Kidney (tissue), 14 donors: ENCODE data around the gene FABP3. TPM values are rescaled to one million over a fixed set of nuclear protein-coding genes. Genes with fewer than 3 reads are reported as not detected.

Source experiments
- DNase-seq, 5 donors: peaks; one replicate each; pipeline ENCODE4 v3.0.0-alpha.2; 2013 to 2020
- FAIRE-seq: peaks from 2 replicates; lab custom pipeline; 2012; peaks lifted over from hg19 to GRCh38; lab: Jason Lieb, UNC
- H3K27ac ChIP-seq, 2 donors: one replicate each; pipeline ENCODE4 v1.7.0; 2013; ENCODE audit warnings: low read depth in 2 of 2, low read length in 2 of 2, inconsistent platforms in 1 of 2
- H3K27me3 ChIP-seq: one replicate; pipeline ENCODE4 v1.7.1; 2013; ENCODE audit warnings: low read length, inconsistent platforms; ENCODE audit not compliant: control insufficient read depth, insufficient read depth
- H3K36me3 ChIP-seq, 3 donors: one replicate each; pipeline versions ENCODE4 v1.7.0 to v1.7.1; 2013; ENCODE audit warnings: low read length in 3 of 3, control low read depth in 1 of 3, inconsistent platforms in 1 of 3; ENCODE audit not compliant: insufficient read depth in 3 of 3, control insufficient read depth in 2 of 3
- H3K4me1 ChIP-seq, 3 donors: one replicate each; pipeline versions ENCODE4 v1.7.0 to v1.7.1; 2013; ENCODE audit warnings: low read length in 3 of 3, inconsistent platforms in 1 of 3, low read depth in 1 of 3; ENCODE audit not compliant: control insufficient read depth in 2 of 3, insufficient read depth in 2 of 3
- H3K4me3 ChIP-seq, 3 donors: one replicate each; pipeline versions ENCODE4 v1.7.0 to v1.8.1; 2013; ENCODE audit warnings: low read length in 3 of 3, control low read depth in 1 of 3, inconsistent platforms in 1 of 3
- H3K9ac ChIP-seq, 3 donors: one replicate each; pipeline versions ENCODE4 v1.7.0 to v1.7.1; 2013; ENCODE audit warnings: low read length in 3 of 3, control low read depth in 1 of 3, inconsistent platforms in 1 of 3
- H3K9me3 ChIP-seq, 3 donors: one replicate each; pipeline versions ENCODE4 v1.7.0 to v1.7.1; 2013; ENCODE audit warnings: low read length in 3 of 3, control low read depth in 1 of 3, inconsistent platforms in 1 of 3; ENCODE audit not compliant: control insufficient read depth in 2 of 3, insufficient read depth in 1 of 3
- CTCF ChIP-seq: IDR thresholded peaks from 3 replicates; pipeline ENCODE4 v1.5.1; 2012; ENCODE audit warnings: mild to moderate bottlenecking, moderate library complexity, borderline replicate concordance; ENCODE audit not compliant: insufficient read depth; ENCODE audit errors: extremely low read depth
- intact Hi-C: fragments of 100-400 bp; cut with DNase I; formaldehyde crosslinking; loops from one replicate; pipeline ENCODE4 v1.11.1; 2022
- polyA plus RNA-seq: library from polyadenylated mRNA; stranded (reverse); fragments of 350-450 nt; fragmentation: Illumina TruSeq; extraction: RNeasy Lipid Tissue Mini Kit (QIAGEN cat#74804); gene quantifications from one replicate; pipeline ENCODE4 v1.2.3, GENCODE V29; 2014; ENCODE audit warnings: low read depth, low replicate concordance; ENCODE audit not compliant: insufficient read depth
- total RNA-seq: library from RNA; stranded (reverse); fragmentation: NEBNext Ultra II Directional; extraction: Animal tissue kit (Norgen Biotek cat#: 25700); gene quantifications from one replicate; pipeline ENCODE4 v1.2.1, GENCODE V29; 2021
- donor health status: control.
- donor health status: control.
- donor health status: control.
- donor health status: control.
- donor health status: control.
- donor health status: DM: yes; HTN: yes; CAD: no.
- donor health status: Normal renal cell carcinoma (clear cell type).

FABP3 gene
- total and polyA plus RNA-seq, 2 donors from 2014 or later: 25.0 to 542 TPM

GRCh38 chr1:31370565-31370964 lies 2.3 kb downstream of the FABP3 start:
- DNase-seq (no peak), FAIRE-seq (no peak)
- Histone ChIP-seq H3K4me1 (peaks cover 2 to 58% (median 54%) of the 10 kb centered on the region in 3 donors), H3K4me3 (peak overlapping the region in 2 of 3 donors; percentile 24 to 58), H3K9me3 (no peaks in the 10 kb centered on the region), H3K27me3 (no peaks in the 10 kb centered on the region), H3K36me3 (peaks cover 0 to 20% (median 8%) of the 10 kb centered on the region in 3 donors), H3K27ac (peak overlapping the region; percentile 89 to 98), H3K9ac (peak overlapping the region in 2 of 3 donors; percentile 11 to 74)
- TF ChIP-seq CTCF: no peak
- intact Hi-C loops: no loop called here

- no peaks in the 10 kb centered on the region for H3K9me3 ChIP-seq
- H3K36me3 ChIP-seq: peaks cover 0 to 24% (median 8%) of the 10 kb centered on the region in 3 donors
- no peak for FAIRE-seq
- intact Hi-C loops: no loop called here
- DNase-seq: no peak
- H3K4me1 ChIP-seq: peaks cover 2 to 62% (median 60%) of the 10 kb centered on the region in 3 donors
- H3K27ac ChIP-seq: peak overlapping the region; percentile 89 to 98
- H3K9ac ChIP-seq: peak overlapping the region in 2 of 3 donors; percentile 2 to 74
- no peak for TF ChIP-seq CTCF
- H3K4me3 ChIP-seq: peak overlapping the region in 1 of 3 donors; percentile 58
- H3K27me3 ChIP-seq: no peaks in the 10 kb centered on the region
These were observed 2.9 kb downstream of the FABP3 start for GRCh38 chr1:31370021-31370420.

- H3K27ac ChIP-seq: peak overlapping the region; percentile 85 to 86
- H3K27me3 ChIP-seq: no peaks in the 10 kb centered on the region
- FAIRE-seq (no peak), DNase-seq (no peak)
- intact Hi-C loops: no loop called here
- no peak for TF ChIP-seq CTCF
- H3K4me3 ChIP-seq: peak overlapping the region in 1 of 3 donors; percentile 11
- peaks cover 0 to 24% (median 8%) of the 10 kb centered on the region in 3 donors for H3K36me3 ChIP-seq
- no peaks in the 10 kb centered on the region for H3K9me3 ChIP-seq
- H3K4me1 ChIP-seq: peaks cover 2 to 65% (median 64%) of the 10 kb centered on the region in 3 donors
- H3K9ac ChIP-seq: no peak overlapping the region
These were observed 4.2 kb downstream of the FABP3 start for GRCh38 chr1:31368611-31369107.
